GM21423 (cell line): ENCODE results near the gene KRTAP19-4.
"Not testable (repeated sequence)": the region's sequence is repeated elsewhere in the genome, so short reads cannot be mapped to it uniquely, and the experiment has no call there.

Experiments used
- ATAC-seq: cut with Tn5 transposase; IDR thresholded peaks from one replicate; pipeline ENCODE4 v1.9.1; 2021; ENCODE audit warnings: mild to moderate bottlenecking, moderate library complexity; ENCODE audit not compliant: unreplicated experiment

KRTAP19-4 gene, protein sequence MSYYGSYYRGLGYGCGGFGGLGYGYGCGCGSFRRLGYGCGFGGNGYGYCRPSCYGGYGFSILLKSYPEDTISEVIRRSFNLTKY

DNA sequence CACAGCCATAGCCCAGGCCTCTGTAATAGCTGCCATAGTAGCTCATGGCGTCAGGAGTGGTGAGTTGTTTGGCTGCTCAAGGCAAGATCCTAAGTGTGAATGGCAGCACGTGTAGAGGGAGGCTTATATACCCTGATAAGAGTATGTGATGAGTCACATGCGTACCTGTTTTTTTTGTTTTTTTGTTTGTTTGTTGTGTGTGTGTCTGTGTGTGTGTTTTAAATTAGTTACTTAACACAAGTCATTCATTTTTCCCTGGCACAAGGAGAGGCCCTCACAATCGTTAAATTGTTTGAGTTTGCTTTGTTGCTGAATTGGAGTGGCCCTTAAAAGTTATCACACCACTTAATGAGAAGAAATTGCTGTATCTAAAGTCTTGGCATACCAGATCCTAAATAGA is at the start of gene KRTAP19-4:
Gene KRTAP19-4, minus strand, starts transcription at position 101 of the 400 bp plus-strand sequence. Its CDS starts 55 bp downstream, at position 46.
- ATAC-seq = no peak

DNA sequence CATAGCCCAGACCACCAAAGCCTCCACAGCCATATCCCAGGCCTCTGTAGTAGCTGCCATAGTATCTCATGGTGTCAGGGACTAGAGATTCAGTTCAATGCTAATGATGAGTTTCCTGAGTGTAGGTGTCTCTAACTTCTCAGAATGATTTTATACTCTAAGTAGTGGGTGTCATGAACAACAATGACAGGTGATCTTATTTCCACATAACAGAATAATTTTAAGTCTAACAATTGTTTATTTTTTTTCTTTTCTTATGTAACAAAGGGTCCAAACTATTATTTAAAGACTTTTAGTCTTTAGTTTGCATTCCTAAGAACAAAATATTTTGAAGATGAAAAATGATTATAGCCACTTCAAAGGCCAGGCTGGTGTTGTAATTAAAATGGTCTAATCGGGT is 44.8 kb upstream of the KRTAP19-4 start, which contains the start of gene KRTAP19-6:
Gene KRTAP19-6, minus strand, starts transcription at position 101 of the 400 bp plus-strand sequence. Its CDS starts 31 bp downstream, at position 70.
- ATAC-seq = no peak

- no peak for ATAC-seq
Measured at GRCh38 chr21:30518876-30519275, 21.9 kb upstream of the KRTAP19-4 start.

DNA sequence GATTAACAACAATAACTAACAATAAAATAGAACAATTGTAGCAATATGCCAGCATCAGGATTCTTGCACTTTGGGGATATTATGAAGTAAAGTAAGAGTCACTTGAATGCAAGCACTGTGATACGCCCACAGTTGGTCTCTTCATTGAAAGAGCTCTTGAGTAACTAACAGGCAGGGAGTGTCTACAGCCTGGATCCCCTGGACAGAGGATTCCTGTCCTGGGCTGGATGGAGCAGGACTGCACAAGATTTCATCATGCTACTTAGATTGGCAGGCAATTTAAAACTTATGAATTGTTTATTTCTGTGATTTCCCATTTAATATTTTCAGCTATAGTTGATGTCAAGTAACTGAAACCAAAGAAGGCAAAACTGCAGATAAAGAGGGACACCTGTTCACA is 18.7 kb upstream of the KRTAP19-4 start:
- ATAC-seq = no peak

DNA sequence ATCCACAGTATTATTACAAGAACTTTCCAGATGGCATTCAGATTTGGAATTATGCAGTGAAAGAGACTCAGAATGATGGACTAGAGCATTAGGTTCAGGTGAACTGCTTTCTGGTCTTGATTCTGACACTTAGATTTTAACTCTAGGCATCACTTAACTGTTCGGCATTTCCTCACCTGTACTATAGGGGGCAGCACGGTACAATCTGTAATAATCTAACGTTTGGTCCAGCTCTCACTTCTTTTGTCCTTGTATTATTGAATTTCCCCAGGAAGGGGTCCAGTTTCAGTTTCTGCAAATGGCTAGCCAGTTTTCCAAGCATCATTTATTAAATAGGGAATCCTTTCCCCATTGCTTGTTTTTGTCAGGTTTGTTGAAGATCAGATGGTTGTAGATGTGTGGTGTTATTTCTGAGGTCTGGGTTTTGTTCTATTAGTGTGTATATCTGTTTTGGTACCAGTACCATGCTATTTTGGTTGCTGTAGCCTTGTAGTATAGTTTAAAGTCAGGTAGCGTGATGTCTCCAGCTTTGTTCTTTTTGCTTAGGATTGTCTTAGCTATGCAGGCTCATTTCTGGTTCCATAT is 8.7 kb upstream of the KRTAP19-4 start:
- ATAC-seq = not testable (repeated sequence)

GRCh38 chr21:30502041-30502440 is 5.1 kb upstream of the KRTAP19-4 start, which contains the start of gene KRTAP19-5:
Gene KRTAP19-5, minus strand, starts transcription at chr21:30502141. Its CDS starts 51 bp downstream, at chr21:30502090.
- no peak for ATAC-seq

DNA sequence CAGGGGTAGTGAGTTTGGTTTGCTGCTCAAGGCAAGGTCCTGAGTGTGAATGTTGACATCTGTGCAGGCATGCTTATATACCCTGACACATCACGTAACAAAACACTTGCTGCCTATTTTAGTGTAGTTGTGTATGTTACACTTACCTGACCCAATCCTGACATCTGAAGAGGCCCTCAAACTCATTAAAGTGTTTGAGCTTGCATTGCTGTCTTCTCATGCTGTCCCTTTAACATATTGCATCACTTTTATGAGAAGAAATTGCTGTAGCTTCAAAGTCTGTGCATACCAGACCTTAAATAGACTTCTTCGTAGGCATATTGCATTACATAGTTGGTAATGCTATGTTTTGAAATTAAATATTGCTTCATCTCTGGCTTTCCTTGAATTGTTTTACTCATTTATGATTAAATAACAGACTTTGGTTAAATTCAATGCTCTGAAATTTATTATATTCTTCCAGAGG is 5.0 kb downstream of the KRTAP19-4 start, which contains the start of gene KRTAP19-3:
Gene KRTAP19-3, minus strand, starts transcription at position 51 of the 466 bp plus-strand sequence. CDS start 56 bp downstream, outside the sequence.
- no peak for ATAC-seq

GRCh38 chr21:30487336-30487735 is 9.6 kb downstream of the KRTAP19-4 start, which contains the start of gene KRTAP19-2:
Gene KRTAP19-2, minus strand, starts transcription at chr21:30487436. Its CDS starts 88 bp downstream, at chr21:30487348.
- no peak for ATAC-seq

DNA sequence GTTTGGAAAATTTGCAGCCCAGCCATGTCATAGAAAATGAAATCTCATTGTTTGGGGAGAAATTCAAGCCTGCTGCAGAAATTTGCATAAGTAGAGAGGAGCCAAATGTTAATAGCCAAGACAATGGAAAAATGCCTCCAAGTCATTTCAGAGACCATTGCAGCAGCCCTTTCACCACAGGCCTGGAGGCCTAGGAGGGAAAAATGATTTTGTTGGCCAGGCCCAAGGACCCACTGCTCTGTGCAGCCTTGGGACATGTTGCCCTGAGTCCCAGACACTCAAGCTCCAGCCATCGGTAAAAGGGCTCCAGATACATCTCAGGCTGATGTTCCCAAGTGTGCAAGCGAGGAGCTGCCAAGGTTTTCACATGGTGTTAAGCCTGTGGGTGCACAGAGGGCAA is 10.8 kb downstream of the KRTAP19-4 start:
- ATAC-seq = no peak

DNA sequence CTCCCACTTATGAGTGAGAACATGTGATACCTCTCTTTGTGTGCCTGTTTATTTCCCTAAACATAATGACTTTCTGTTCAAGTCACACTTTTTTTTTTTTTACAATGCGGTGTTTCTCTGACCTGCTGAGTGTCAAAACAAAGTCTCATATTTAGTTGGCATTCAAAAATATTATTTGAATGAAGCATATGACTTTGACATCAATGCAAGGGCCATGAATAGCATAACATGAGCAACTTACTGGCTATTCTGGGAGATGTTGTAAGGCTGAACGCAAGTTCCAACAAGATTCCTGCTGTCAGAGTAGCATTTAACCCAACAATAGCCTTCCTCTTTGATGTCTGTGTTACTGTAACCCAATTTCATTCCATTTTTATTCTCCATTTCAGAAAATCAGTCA is 14.8 kb downstream of the KRTAP19-4 start:
- no peak for ATAC-seq

- ATAC-seq = no peak
Measured at GRCh38 chr21:30480145-30480544, 16.8 kb downstream of the KRTAP19-4 start, which contains the start of gene KRTAP19-1. Gene KRTAP19-1, minus strand, starts transcription at chr21:30480367. Its CDS starts 50 bp downstream, at chr21:30480317.

DNA sequence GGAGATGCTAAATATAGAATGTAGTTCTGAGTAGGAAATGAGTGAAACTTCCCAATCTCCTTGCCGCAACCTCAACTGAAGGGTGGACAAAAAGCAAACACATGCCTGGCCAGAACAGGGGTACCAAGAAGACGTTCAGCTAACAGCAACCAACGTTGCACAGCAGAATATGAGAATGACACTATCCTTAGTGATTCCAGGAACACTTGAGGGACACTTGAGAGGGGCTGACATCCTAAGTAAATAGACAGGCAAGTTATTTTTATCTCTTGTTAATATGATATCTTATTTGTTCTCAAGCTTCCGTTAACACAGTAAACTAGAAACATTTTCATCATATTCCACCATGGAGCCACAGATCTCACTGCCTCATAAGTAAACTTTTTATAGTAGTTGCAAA is 17.7 kb downstream of the KRTAP19-4 start:
- ATAC-seq = no peak

GRCh38 chr21:30478004-30478403 is 19.0 kb downstream of the KRTAP19-4 start:
- ATAC-seq = no peak

DNA sequence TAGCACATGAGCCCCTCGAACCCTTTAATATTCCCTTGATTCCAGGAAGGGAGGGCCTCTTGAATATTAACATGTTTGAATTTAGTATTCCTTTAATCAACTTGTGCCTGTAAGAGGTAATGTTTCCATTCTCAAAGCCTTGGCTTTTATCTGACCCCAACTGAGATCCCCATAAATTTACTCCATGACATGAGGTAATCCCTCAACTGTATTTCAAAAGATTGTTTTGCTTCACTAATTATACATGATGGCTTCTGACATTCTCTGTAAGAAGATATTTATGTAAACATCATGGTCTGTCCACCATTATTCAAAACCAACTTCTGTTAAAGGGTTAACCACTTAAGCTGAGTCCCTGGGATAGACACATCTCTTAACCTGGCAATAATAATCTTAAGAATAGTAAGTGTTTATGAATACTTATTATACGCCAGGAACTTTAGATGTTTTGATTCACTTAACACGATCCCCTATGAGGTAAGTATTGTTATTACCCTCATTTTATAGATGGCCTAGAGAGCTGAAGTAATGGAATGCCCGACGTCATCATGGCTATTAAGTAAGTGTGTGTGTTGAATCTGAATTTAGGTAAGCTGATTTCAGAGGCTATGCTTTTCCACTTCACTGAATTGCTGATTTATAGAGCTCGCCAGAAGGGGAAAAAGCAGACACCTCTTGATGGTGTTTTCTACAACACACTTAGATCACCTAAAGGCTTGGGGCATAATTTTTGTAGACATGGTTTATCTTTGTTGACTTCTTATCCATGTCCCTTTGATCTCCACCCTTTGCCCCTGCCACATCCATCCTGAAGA is 27.9 kb downstream of the KRTAP19-4 start:
- ATAC-seq = no peak

DNA sequence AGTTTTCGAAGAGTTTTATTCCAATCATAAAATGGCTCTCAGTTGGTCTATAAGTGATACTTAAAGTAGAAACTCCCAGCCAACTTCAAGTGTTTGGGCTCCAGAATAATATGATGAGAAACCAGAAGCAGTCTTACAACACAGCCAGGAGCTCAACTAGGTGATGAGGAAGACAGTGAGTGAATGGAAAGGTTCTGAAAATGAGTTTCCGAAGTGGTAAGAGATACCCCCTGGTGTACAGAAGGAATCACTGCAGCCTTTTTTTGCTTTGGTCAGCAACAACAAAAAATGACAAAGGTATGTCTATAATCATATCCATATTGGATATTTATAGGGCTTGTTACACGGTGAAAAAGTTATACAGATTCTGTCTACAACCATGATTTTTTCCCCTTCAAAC is 33.3 kb downstream of the KRTAP19-4 start:
- ATAC-seq = no peak

- no peak for ATAC-seq
Measured at GRCh38 chr21:30448514-30448913, 48.5 kb downstream of the KRTAP19-4 start.

GRCh38 chr21:30447056-30447455 is 49.9 kb downstream of the KRTAP19-4 start:
- no peak for ATAC-seq
